ENCODE results near the gene FASN. TPM values are rescaled to one million over a fixed set of nuclear protein-coding genes. Genes with fewer than 3 reads are reported as not detected.

FASN gene
- total and polyA plus RNA-seq, 2 donors (not counting 1 experiment from before 2014, with no cell fraction given): 36.8 to 242 TPM

- Histone ChIP-seq H3K9me3 (ENCODE audit: control insufficient read depth, insufficient read depth, low read depth, low read length) (no peaks in the 10 kb centered on the region), H3K4me1 (ENCODE audit: control insufficient read depth, extremely low read depth, insufficient read depth, low read length) (peaks cover 4% of the 10 kb centered on the region), H3K4me2 (ENCODE audit: extremely low read depth, insufficient read depth, low read length) (no peak overlapping the region), H4K20me1 (ENCODE audit: control insufficient read depth, extremely low read depth, insufficient read depth, low read length) (no peaks in the 10 kb centered on the region), H3K4me3 (replicated peaks in 1 of 4; ENCODE audit: control extremely low read depth in 1 of 4, insufficient read depth in 1 of 4, low read depth in 3 of 4, low read length in 4 of 4) (no peak overlapping the region), H3K9ac (ENCODE audit: insufficient read depth, low read length) (no peak overlapping the region), H3K36me3 (ENCODE audit: control insufficient read depth, insufficient read depth, low read length) (no peaks in the 10 kb centered on the region), H3K27me3 (ENCODE audit: control insufficient read depth, insufficient read depth, low read length) (no peaks in the 10 kb centered on the region), H3K27ac (ENCODE audit: insufficient read depth, low read length) (no peak overlapping the region), H2AFZ (ENCODE audit: low read length) (no peak overlapping the region), H3K79me2 (ENCODE audit: control insufficient read depth, insufficient read depth, low read length) (no peaks in the 10 kb centered on the region)
- TF ChIP-seq CTCF (conservative IDR thresholded peaks at IDR 0.05 in 1 of 2, IDR thresholded peaks at IDR 0.05 in 1 of 2; ENCODE audit: low read depth in 1 of 2, low read length in 2 of 2) (no peak), EZH2 (IDR thresholded peaks at IDR 0.05; ENCODE audit: low read length, missing control alignments) (no peak)
- DNase-seq (ENCODE audit: low read depth in 2 of 2): no peak
Observed at GRCh38 chr17:82033359-82034085, 64.5 kb downstream of the FASN start.

- H3K4me2 ChIP-seq (ENCODE audit: extremely low read depth, insufficient read depth, low read length): peak overlapping the region; percentile 64
- no peak overlapping the region for H3K9ac ChIP-seq (ENCODE audit: insufficient read depth, low read length)
Observed at GRCh38 chr17:82031885-82032627, 66.0 kb downstream of the FASN start.

More at GRCh38 chr17:82031885-82032627, 66.0 kb downstream of the FASN start:
- DNase-seq (ENCODE audit: low read depth in 2 of 2): no peak
- Histone ChIP-seq H3K27me3 (ENCODE audit: control insufficient read depth, insufficient read depth, low read length) (no peaks in the 10 kb centered on the region), H3K9me3 (ENCODE audit: control insufficient read depth, insufficient read depth, low read depth, low read length) (no peaks in the 10 kb centered on the region), H3K36me3 (ENCODE audit: control insufficient read depth, insufficient read depth, low read length) (no peaks in the 10 kb centered on the region), H2AFZ (ENCODE audit: low read length) (no peak overlapping the region), H3K4me3 (replicated peaks in 1 of 4; ENCODE audit: control extremely low read depth in 1 of 4, insufficient read depth in 1 of 4, low read depth in 3 of 4, low read length in 4 of 4) (peak overlapping the region in 2 of 4 experiments; percentile 45 to 53), H3K27ac (ENCODE audit: insufficient read depth, low read length) (no peak overlapping the region), H3K4me1 (ENCODE audit: control insufficient read depth, extremely low read depth, insufficient read depth, low read length) (peaks cover 2% of the 10 kb centered on the region), H4K20me1 (ENCODE audit: control insufficient read depth, extremely low read depth, insufficient read depth, low read length) (no peaks in the 10 kb centered on the region), H3K79me2 (ENCODE audit: control insufficient read depth, insufficient read depth, low read length) (no peaks in the 10 kb centered on the region)
- TF ChIP-seq CTCF (conservative IDR thresholded peaks at IDR 0.05 in 1 of 2, IDR thresholded peaks at IDR 0.05 in 1 of 2; ENCODE audit: low read depth in 1 of 2, low read length in 2 of 2) (no peak), EZH2 (IDR thresholded peaks at IDR 0.05; ENCODE audit: low read length, missing control alignments) (no peak)
